ENCODE results near the gene DEFB123.

- TF ChIP-seq CTCF (IDR thresholded peaks at IDR 0.05 in 4 of 5, conservative IDR thresholded peaks at IDR 0.05 in 1 of 5): no peak
- TF ChIP-seq POLR2A (IDR thresholded peaks at IDR 0.05): no peak
Observed at GRCh38 chr20:31489152-31489551, 48.7 kb downstream of the DEFB123 start.

All from gastrocnemius medialis (tissue), 4 donors.